GM12865 (cell line): ENCODE data around the gene RNGTT.
A peak's percentile ranks its signal among the peaks of the same experiment; 100 is the strongest.

ENCODE experiments used
- DNase-seq: peaks from one replicate; pipeline ENCODE4 v3.0.0; 2010; ENCODE audit warnings: low read depth
- H3K4me3 ChIP-seq: 2 replicates; pipeline ENCODE4 v1.5.1; 2011; ENCODE audit warnings: mild to moderate bottlenecking, low read depth, low read length, control low read depth
- CTCF ChIP-seq: IDR thresholded peaks from 2 replicates; pipeline ENCODE4 v1.5.1; 2011; ENCODE audit warnings: low read length, control low read depth, low read depth, inconsistent platforms; ENCODE audit not compliant: insufficient read depth; ENCODE audit errors: missing control alignments

The RNGTT gene

GRCh38 chr6:88815491-88815890 lies 147.9 kb downstream of the RNGTT start:
- no peak overlapping the region for H3K4me3 ChIP-seq
- no peak for DNase-seq

GRCh38 chr6:88814909-88815308 lies 148.5 kb downstream of the RNGTT start:
- TF ChIP-seq CTCF = no peak
- H3K4me3 ChIP-seq = no peak overlapping the region
- DNase-seq = no peak

More at GRCh38 chr6:88815491-88815890, 147.9 kb downstream of the RNGTT start:
- no peak for TF ChIP-seq CTCF

GRCh38 chr6:88813045-88813444 lies 150.4 kb downstream of the RNGTT start:
- DNase-seq = peak; percentile 30
- no peak for TF ChIP-seq CTCF
- no peak overlapping the region for H3K4me3 ChIP-seq

GRCh38 chr6:88810701-88811100 lies 152.7 kb downstream of the RNGTT start:
- no peak for DNase-seq
- no peak for TF ChIP-seq CTCF
- no peak overlapping the region for H3K4me3 ChIP-seq

- no peak overlapping the region for H3K4me3 ChIP-seq
- DNase-seq = no peak
- no peak for TF ChIP-seq CTCF
Measured at GRCh38 chr6:88810089-88810488, 153.3 kb downstream of the RNGTT start.

GRCh38 chr6:88808381-88808780 lies 155.0 kb downstream of the RNGTT start:
- DNase-seq = no peak
- TF ChIP-seq CTCF = no peak
- H3K4me3 ChIP-seq = no peak overlapping the region

- no peak for TF ChIP-seq CTCF
- H3K4me3 ChIP-seq = no peak overlapping the region
- DNase-seq = no peak
Measured at GRCh38 chr6:88807622-88808021, 155.8 kb downstream of the RNGTT start.
